NCI-H345 treated with DMSO at 0.1 percent for 48 hours (cell line): ENCODE results near the gene SLC12A8.

ENCODE experiments used
- DNase-seq: peaks from one replicate; lab custom pipeline; 2025; ENCODE audit not compliant: unreplicated experiment; lab: John Stamatoyannopoulos, UW

The SLC12A8 gene

DNA sequence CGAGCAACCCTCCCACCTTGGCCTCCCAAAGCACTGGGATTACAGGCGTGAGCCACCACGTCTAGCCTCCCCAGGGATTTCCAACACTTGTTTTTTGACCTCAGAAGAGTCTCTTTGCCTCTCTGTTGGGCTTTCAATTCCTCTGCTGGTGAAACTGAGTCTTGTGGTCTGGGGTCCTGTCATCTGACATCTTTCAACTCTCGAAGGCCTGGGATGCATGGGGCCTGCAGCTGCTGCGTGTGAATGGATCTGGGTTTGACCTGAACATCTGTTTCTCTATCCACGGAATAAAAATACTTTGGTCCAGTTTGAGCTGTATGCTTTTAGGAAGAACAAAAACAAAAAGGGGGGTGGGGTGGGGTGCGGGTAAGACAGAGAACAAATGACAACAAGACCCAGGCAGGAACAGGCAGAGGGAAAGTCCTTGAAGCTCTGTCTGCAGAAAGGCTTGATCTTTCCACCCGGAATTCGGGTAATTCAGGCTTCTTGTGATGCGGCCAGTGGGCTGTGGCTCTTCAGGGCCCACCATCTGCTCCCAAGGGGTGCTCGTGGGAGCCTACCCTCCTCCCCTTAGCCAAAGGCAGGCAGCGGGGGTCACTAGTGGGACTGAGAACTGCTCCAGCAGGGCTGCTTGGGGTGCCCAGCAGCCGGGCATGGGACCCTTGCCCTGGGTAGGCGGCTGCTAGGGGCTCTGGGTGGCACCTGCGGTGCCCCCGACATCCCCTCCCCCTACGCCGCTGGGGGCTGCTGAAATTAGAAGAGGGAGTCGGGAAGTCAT, 71.5 kb downstream of the SLC12A8 start:
- no peak for DNase-seq

DNA sequence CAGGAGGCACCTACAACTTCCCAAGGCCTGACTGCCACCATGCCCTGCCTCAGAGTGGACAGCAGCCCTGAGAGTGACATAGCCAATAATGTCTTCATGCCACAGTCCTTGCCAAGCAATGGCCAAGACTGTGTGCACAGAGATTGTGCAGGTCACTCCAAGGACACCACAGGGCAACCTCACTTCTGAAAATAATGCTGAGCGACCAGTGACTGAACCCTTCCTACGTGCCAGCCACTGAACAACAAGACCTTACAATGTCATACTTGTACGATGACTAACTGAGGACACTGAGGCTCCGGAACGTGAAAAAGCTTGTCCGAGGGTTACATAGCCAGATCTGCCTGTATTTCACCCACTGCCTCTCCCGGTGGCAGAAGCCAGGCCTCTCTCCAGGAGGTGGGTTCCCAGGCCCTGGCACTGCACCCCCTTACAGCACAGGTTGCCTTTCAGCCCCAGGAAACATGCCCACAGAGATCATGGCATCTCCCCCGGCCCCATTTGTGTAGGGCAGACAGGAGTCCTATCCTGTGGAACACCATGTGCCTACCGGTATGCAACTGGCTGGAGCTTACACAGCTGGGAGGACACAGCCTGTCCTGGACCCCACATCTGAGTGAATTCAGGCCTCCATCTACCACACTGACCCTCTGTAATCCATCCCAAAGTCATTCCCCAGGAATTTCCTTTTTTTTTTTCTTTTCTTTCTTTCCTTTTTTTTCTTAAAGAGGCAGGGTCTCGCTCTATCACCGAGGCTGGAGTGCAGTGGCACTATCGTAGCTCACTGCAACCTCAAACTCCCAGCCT, 72.3 kb downstream of the SLC12A8 start:
- no peak for DNase-seq

DNA sequence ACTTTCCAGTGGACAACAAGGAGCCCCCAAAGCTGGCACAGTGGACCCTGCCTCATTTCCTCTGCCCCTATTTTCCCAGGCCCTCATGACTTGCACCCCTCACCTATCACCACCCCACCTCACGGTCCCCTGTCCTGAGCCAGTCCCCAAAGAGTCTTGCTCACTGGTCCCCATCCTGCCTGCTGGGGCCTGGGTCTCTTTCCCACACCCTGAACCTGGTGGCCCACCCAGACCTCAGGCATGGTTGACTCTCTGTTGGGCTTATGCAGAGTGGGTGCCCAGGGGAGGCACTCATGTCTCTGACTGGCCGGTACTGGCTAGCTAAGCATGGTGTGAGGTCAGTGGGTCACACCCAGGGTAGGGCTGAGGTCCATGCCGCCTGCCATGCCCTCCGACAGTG, 73.2 kb downstream of the SLC12A8 start:
- no peak for DNase-seq

DNA sequence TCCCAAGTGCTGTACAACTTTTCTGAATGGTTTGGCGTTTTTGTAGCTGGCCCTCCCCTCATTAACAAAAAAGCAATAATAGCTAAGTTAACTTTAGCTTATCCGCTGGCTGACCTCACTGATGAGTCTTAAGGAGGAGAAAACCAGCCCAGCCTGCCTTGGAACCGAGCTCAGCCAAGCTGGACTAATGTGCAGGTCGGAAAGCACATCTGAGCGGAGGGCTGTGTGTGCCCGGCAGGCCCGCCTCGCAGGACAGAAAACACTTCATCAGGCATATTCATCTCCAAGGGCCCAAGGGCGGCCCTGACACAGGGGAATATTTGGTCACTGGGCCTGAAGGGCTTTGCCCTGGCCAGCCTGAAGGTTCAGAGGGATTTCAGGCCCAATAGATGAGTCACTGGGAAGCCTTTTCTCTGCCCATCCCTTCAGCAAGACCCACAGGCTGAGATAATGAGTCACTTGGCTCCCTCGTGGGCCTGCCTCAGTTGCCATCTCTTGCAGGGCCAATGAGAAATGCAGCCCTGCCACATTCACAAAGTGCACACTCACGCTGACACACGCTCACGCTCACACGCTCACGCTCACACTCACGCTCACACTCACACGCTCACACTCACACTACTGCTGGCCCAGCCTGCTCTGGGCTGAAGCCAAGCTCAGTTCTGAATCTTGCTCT, 75.1 kb downstream of the SLC12A8 start:
- no peak for DNase-seq

DNA sequence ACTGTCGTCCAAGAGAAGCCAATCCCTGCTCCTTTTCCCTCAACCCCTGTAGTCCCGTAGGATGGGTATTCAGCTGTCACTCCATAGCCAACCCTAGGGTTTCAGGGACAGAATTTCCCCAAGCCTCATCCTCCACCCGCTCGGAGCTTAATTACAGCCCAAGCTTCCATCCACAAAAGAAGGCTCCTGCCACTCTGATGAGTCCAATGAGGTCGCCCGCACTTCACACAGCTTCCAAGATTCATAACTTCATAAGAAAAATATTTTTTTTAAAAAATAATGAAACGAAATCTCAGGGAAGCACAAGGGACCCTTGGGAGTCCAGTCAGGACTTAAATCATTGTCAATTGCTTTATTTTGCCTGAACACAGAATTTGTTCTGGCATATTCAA, 75.6 kb downstream of the SLC12A8 start:
- DNase-seq = no peak

DNA sequence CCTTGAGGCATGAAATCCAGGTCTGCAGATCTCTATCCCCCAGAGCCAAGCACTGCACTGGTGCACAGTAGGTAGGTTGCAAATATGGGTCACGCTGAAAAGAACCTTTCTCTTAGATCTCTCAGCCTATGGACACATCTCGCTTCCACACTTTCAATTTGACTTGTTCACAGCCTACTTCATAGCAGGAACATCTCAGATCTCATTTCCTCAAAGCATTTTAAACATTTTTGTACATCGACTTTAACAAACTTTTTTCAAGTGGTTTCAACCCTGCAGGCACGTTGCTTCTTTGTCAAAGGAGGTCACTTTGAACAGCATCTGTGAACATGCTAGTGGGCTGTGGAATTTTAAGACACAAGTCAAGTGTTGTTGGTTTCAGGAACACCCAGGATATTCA, 76.0 kb downstream of the SLC12A8 start:
- no peak for DNase-seq

DNA sequence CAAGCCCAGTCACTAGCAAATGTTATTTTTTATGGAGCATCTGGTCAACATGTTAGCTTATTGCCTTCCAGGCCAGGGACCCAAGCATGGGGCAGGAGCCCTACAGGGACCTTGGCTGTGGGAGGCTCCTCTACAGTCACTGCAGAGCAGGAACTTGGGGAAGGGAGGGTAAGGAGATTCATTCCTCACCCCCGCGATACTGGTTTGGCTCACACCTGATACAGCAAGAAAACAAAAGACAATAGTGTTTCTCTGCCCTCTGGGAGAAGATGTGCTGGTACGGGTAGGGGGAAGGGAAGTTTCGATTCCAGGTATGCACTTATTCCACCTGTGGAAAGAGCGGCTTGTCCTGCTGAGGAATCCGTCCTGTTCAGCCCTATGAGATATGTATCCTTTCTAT, 77.6 kb downstream of the SLC12A8 start:
- DNase-seq = no peak

DNA sequence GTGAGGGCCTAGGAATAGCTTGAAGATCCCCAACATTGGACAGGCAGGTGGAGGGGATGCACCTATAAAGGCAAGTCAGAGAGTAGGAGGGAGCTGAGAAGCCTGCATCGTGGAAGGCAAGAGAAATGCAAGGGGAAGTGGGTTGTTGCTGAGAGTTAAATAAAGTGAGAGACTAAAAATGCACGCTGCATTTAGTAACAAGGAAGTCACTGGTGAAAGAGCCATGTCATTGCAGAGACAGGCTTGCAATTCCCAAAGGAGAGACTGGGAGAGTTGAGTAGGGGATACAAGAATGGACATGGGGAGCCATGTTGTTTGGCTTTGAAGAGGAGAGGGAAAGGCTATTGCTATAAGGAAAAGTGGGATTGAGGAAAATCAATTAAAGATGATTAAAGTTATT, 79.7 kb downstream of the SLC12A8 start:
- DNase-seq = no peak

DNA sequence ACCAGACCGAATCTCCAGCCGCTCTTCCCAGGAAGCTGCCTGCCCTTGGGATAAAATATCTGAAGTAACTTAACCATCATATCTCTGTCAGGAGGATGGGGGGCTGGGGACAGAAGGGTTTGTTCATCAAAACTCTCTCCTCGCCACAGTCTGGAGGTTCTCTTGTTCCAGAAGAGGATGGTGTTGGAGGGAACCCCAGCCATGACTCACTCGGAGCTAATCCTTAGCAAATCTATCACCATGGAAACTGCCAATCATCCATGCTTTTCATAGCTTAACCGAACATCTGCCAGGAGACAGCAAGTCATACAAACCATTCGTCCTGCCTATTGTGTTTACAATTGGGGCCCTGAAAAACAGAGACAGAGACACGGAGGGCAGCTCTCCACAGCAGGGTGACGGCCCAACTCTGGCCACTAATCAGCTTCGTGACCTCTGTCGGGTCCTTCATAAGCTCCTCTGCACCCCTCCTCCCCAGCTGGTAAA, 83.0 kb downstream of the SLC12A8 start:
- peak; percentile 32 for DNase-seq

DNA sequence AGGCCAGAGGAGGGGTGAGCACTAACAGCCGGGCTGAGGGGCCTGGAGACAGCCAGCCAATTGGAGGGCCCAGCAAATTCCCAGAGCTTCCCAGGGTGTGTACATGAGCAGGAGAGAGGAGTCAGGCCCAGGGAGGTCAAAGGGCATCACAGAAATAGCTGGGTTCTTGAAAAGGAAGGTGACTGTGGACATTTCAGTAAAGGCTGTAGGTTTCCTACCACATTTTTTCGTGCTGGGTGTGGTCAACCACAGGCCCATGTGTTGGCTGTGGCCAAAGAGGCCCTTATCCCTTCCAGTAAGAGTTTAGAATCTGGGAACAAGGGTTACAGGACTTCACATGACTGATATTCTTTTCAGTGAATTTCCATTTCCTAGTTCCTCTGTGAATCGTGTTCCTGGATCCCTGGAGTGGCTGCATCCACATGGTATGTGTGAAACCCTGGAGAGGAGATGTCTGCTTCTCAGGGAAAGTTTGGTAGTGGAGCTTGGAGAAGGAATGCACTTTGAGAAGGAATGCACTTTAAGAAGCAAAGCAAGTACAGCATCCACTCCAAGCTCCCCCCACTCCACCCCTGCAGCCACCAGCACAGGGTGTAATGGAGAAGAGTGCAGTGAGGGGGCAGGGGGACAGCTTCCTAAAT, 83.6 kb downstream of the SLC12A8 start:
- no peak for DNase-seq

DNA sequence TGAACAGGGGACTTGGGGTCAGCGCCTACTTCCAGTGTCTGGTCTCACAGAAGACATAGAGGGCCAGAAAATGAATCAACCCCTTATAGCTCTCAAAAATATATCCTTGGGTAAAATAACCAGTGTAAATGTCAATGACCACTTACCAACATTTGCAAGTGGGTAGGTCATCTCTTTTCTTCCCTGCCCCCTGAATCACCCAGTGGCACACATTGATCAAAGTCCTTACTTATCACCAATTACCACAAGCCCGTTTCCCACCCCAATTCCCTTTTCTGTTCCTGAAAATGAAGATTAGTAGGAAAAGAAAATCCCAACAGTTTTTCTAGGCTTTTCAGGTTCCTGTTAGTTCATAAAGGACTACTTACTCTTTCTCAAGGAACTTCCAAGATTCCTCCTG, 86.2 kb downstream of the SLC12A8 start:
- DNase-seq = no peak

DNA sequence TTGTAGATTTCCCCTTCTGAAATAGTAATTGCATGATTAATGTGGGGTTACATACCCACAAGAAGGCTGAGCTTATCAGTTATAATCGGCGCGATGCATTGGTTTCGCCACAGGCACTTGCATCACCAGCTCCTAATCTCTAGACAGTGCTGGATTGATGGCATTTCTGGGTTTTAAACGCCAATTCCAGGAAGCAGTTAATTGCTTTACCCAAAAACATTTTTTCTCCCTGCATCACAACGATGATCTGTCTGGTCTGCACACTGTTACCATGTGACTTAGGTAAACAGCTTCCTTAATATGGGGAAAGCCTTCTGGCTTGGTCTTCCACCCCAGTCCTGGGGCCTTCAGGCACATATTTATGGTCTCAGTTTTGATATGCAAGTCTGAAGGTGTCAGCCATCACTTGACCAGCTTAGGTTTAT, 86.7 kb downstream of the SLC12A8 start:
- DNase-seq = no peak

DNA sequence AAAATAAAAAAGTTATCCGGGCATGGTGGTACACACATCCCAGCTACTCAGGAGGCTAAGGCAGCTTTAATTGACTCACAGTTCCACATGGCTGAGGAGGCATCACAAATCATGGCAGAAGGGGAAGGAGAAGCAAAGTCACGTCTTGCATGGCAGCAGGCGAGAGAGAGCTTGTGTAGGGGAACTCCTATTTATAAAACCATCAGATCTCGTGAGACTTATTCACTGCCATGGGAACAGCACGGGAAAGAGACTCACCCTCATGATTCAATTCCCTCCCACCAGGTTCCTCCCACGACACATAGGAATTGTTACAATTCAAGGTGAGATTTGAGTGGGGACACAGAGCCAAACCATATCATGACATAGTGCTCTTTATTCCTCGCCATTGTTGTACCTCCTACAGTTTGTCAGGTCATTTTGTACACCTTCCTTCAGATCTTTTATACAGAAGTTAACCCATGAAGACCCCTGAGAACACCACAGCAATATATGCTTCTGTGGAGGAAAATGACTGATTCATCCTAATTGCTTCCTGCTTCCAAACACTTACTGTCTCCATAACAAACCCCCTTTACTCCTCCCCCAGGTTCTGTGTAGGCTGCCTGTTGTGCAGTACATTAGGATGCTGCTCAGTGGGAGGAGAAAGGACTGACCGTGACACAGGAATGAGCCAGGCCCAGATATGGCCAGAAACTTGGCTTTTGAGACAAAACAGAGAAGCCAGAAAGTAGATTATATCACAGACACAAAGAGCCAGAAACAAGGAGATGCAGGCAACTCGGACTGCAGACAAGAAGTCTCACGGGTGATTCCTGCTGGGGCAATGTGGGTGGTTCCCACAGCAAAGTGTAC, 88.9 kb downstream of the SLC12A8 start:
- no peak for DNase-seq

DNA sequence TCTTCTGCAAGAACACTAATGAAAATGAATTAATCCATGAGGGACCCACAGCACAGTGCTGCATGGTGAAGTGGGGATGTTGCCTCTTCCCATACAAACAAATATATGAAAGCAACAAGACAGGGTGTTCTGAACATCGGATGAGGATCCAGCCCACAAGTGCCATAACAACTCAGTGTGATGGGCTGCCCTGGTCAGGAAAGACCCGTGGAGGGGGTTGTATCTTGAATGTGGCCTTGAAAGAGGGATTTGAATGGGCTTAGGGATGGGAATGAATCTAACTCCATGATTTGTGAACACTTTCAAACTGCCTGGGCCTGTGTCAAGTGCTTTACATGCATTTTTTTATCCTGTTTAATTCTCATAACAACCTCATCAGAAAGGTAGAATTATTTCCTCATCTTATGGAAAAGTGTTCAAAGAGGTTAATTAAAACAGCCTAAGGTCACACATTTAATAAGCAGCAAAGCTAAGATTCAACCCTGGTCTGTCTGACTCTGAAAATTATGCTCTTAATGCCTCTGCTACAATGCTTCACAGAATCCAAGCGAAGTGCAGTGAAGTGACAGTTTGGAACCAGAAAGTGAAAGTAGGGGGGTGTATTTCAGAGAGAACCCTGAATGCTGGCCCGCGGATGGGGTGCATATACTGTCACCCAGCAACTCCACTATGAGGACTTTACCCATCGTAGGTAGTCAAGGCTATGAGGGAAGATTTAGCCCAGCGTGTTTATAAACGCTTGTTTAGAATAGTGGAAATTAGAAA, 91.1 kb downstream of the SLC12A8 start:
- DNase-seq = no peak

DNA sequence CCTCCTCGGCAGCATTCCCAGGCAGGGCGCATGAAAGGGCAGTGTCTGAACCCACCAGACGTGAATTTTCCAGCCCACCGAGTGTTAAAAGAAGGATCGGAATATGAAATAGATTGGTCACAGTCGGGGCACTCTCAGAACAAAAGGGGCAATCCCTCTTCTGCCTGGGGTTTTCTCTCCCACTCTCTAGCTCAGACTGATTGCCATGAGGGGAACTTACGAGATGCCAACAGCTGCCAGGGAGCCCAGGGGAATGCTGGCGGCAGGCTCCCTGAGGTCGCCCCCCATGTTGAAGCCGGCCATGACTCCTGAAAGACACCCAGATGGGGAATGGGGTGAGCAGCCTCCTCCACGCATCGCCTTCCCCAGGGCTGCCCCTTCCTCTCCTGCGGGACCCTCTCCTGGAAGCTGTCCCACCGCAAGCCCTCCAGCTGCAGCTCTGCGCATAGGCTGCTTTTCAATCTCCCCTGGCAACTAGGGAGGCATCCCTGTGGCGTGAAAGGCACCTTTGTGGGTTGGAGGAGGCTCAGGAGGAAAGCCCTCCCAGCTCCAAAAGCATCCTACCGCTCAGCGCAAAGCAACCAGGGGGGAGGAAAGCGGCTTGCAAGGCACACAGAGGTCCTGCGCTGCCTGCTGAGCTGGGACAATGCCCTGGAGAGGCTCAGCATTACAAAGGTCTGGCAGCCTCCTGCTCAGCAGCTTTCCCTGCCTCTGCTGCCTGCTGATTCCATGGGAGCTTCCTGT, 92.0 kb downstream of the SLC12A8 start:
- DNase-seq = peak; percentile 1

DNA sequence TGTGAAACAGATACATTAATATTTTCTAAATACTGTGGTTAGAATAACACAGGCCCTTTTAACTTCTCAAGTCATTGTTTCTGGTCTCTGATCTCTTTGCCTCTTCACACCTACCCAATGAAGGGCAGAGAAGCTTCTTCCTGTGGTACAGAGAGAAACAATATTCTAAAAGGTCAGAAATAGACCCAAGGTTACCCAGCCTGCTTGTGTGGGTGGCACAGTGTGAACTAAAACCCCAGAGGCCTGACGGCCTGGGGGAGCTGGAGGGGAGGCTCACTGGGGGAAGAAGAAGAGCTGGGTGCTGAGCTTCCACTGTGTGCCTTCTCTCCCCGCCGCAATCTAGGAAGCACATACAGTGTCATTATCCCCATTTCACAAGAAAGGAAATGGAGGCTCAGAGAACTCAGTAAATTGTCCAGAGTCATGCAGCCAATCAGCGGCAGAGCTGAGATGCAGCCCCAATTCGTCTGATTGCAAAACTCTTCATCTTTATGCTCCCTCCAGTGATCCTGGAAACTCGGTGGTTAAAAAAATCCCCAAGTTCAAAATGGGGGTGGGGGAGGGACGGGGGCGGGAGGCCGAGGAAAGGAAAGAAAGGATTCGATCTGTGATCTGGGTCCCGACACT, 92.7 kb downstream of the SLC12A8 start:
- no peak for DNase-seq

DNA sequence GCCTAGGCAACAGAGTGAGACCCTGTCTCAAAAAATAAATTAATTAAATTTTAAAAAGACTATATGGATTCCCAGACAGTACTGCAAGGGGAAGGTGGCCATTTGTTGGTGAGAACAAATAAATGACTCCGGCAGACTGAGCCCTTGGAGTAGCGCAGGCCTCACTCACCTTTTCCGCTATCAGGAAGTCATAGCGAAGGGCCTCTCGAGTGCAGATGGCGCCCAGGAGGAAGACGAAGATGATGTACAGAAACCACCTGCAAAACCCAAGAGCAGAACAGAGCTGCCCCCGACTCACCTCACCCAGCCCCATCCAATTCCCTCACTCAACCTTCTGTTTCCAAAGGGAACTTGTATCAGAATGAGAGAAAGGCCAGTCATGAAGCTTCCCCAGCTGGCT, 93.9 kb downstream of the SLC12A8 start:
- no peak for DNase-seq

DNA sequence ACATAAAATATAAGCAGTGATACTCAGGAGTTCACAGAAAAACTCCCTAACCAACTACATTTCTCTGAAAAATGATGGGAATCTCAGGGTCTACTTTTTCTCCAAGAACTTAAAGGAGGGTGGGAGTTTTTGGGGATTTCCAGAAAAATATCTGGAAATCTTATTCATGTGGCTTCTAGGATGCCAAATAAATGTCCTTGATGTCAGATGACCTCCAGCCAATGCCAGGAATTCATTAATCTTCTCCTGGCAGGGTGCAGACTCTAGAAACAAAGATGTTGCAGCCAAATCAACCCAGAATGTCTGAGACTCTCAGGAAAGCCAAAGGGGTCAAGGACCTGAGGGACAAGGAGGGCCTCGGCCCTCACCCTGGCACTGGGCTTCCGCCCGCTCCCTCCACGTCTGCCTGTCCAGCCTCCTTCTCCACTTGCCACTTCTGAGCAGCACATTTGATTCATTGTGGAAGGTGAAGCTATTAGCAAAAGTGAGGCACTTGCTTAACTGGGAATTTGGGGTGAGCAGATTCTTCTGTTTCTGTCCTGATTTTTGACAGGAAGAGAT, 94.8 kb downstream of the SLC12A8 start:
- no peak for DNase-seq
